GM21390 (cell line): ENCODE measurements around the gene PPM1A.

ENCODE experiments used
- ATAC-seq: cut with Tn5 transposase; IDR thresholded peaks from one replicate; pipeline ENCODE4 v1.9.1; 2021; ENCODE audit not compliant: unreplicated experiment

Gene PPM1A

GRCh38 chr14:60257865-60258264 is 8.8 kb downstream of the PPM1A start:
- no peak for ATAC-seq

GRCh38 chr14:60265163-60265562 is 16.1 kb downstream of the PPM1A start:
- no peak for ATAC-seq

GRCh38 chr14:60266021-60266937 is 17.3 kb downstream of the PPM1A start:
- ATAC-seq, result no peak

- no peak for ATAC-seq
Observed at GRCh38 chr14:60272177-60272576, 23.2 kb downstream of the PPM1A start.

- ATAC-seq, result no peak
Observed at GRCh38 chr14:60273956-60274355, 24.9 kb downstream of the PPM1A start.

GRCh38 chr14:60274448-60274847 is 25.4 kb downstream of the PPM1A start:
- ATAC-seq, result no peak

GRCh38 chr14:60275932-60276331 is 26.9 kb downstream of the PPM1A start:
- ATAC-seq, result no peak

- ATAC-seq, result no peak
Observed at GRCh38 chr14:60276347-60276746, 27.3 kb downstream of the PPM1A start.

- no peak for ATAC-seq
Observed at GRCh38 chr14:60277605-60278190, 28.7 kb downstream of the PPM1A start.

- ATAC-seq, result no peak
Observed at GRCh38 chr14:60278350-60278749, 29.3 kb downstream of the PPM1A start.

GRCh38 chr14:60287452-60287851 is 38.4 kb downstream of the PPM1A start:
- no peak for ATAC-seq

- no peak for ATAC-seq
Observed at GRCh38 chr14:60288279-60288678, 39.3 kb downstream of the PPM1A start.

- no peak for ATAC-seq
Observed at GRCh38 chr14:60294411-60295069, 45.5 kb downstream of the PPM1A start.

- ATAC-seq, result no peak
Observed at GRCh38 chr14:60300019-60300418, 51.0 kb downstream of the PPM1A start.

GRCh38 chr14:60301685-60302084 is 52.7 kb downstream of the PPM1A start:
- ATAC-seq, result no peak

GRCh38 chr14:60302663-60303062 is 53.6 kb downstream of the PPM1A start:
- ATAC-seq, result no peak

- no peak for ATAC-seq
Observed at GRCh38 chr14:60303745-60304144, 54.7 kb downstream of the PPM1A start.

- no peak for ATAC-seq
Observed at GRCh38 chr14:60304509-60304908, 55.5 kb downstream of the PPM1A start.

GRCh38 chr14:60309867-60310552 is 61.0 kb downstream of the PPM1A start:
- ATAC-seq, result no peak

- no peak for ATAC-seq
Observed at GRCh38 chr14:60311417-60311816, 62.4 kb downstream of the PPM1A start.

GRCh38 chr14:60313093-60313492 is 64.1 kb downstream of the PPM1A start:
- ATAC-seq, result no peak
